HPDE6-E6E7 (cell line): ENCODE measurements around the gene MAN1A1.

Source experiments
- DNase-seq: peaks from one replicate; pipeline ENCODE4 v3.0.0; 2011; ENCODE audit warnings: missing footprints; ENCODE audit errors: extremely low spot score

The MAN1A1 gene

GRCh38 chr6:119196715-119197114 is 152.8 kb downstream of the MAN1A1 start:
- no peak for DNase-seq

GRCh38 chr6:119195848-119196247 is 153.7 kb downstream of the MAN1A1 start:
- DNase-seq: no peak

GRCh38 chr6:119195204-119195603 is 154.4 kb downstream of the MAN1A1 start:
- DNase-seq: no peak

- DNase-seq: no peak
Observed at GRCh38 chr6:119193707-119194106, 155.9 kb downstream of the MAN1A1 start.

- DNase-seq: no peak
Observed at GRCh38 chr6:119192200-119192599, 157.4 kb downstream of the MAN1A1 start.

GRCh38 chr6:119190176-119190575 is 159.4 kb downstream of the MAN1A1 start:
- DNase-seq: no peak

- no peak for DNase-seq
Observed at GRCh38 chr6:119189498-119189897, 160.1 kb downstream of the MAN1A1 start.

GRCh38 chr6:119187596-119187995 is 162.0 kb downstream of the MAN1A1 start:
- no peak for DNase-seq

- DNase-seq: no peak
Observed at GRCh38 chr6:119186490-119186889, 163.1 kb downstream of the MAN1A1 start.

- no peak for DNase-seq
Observed at GRCh38 chr6:119184008-119184648, 165.4 kb downstream of the MAN1A1 start.

- no peak for DNase-seq
Observed at GRCh38 chr6:119183457-119183856, 166.1 kb downstream of the MAN1A1 start.

GRCh38 chr6:119182875-119183274 is 166.7 kb downstream of the MAN1A1 start:
- DNase-seq: no peak

GRCh38 chr6:119182216-119182803 is 167.3 kb downstream of the MAN1A1 start:
- DNase-seq: no peak

- DNase-seq: no peak
Observed at GRCh38 chr6:119181046-119181445, 168.5 kb downstream of the MAN1A1 start.

- no peak for DNase-seq
Observed at GRCh38 chr6:119179842-119180241, 169.7 kb downstream of the MAN1A1 start.

GRCh38 chr6:119179062-119179461 is 170.5 kb downstream of the MAN1A1 start:
- DNase-seq: no peak

GRCh38 chr6:119176445-119176844 is 173.1 kb downstream of the MAN1A1 start:
- DNase-seq: no peak

GRCh38 chr6:119174879-119175817 is 174.4 kb downstream of the MAN1A1 start:
- DNase-seq: no peak

- DNase-seq: no peak
Observed at GRCh38 chr6:119174085-119174445, 175.5 kb downstream of the MAN1A1 start.

GRCh38 chr6:119173249-119174084 is 176.1 kb downstream of the MAN1A1 start:
- no peak for DNase-seq

GRCh38 chr6:119172824-119173223 is 176.7 kb downstream of the MAN1A1 start:
- DNase-seq: no peak
